Posterior vena cava (tissue), 2 donors: ENCODE results near the gene ARPC1B. TPM values are rescaled to one million over a fixed set of nuclear protein-coding genes. Genes with fewer than 3 reads are reported as not detected.
A peak's percentile ranks its signal among the peaks of the same experiment; 100 is the strongest.
"Not testable (repeated sequence)": the region's sequence is repeated elsewhere in the genome, so short reads cannot be mapped to it uniquely, and the experiment has no call there.

Source experiments
- DNase-seq: peaks from one replicate; pipeline ENCODE4 v3.0.0-alpha.2; 2020; ENCODE audit warnings: low spot score
- intact Hi-C, 2 donors: fragments of 100-400 bp; cut with DNase I; formaldehyde crosslinking; loops; one replicate each; pipeline versions ENCODE4 v1.14.1 to v1.14.2; 2022 to 2023
- total RNA-seq, 2 donors: library from RNA; stranded (reverse); fragmentation: NEBNext Ultra II Directional; extraction: Animal tissue kit (Norgen Biotek cat#: 25700); gene quantifications; one replicate each; pipeline ENCODE4 v1.2.1, GENCODE V29; 2021
- donor health status: DM: yes; HTN: yes; CAD: no.
- donor health status: DM: yes; HTN: yes; CAD: no.

ARPC1B gene
- total RNA-seq, 2 donors from 2014 or later = 102 to 144 TPM

DNA sequence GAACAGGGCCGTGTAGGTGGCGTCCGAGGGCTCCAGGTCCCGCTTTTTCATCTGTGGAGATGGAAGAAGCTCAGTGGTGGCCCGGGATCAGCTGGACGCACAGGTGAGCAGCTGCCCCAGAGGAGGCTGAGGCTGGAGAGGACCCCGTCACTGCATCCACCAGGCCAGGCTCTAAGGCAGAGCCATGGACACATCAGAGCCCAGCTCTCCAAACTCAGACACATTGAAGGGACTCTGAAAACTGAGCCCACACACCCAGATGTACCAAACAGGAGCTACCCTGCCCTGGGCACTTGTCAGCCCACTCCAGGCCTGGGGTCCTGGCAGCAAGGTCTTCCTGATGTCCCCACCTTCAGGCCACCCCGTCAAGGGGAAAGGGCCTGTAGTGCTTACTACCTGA, 55.2 kb downstream of the ARPC1B start:
- DNase-seq = no peak
- intact Hi-C loops = loop anchor here in 1 of 2 donors (10.0 kb wide), 1 partner anchor 1955 kb away; no protein-coding TSS in a partner anchor

- intact Hi-C loops, DNase-seq: not testable (repeated sequence)
Observed at GRCh38 chr7:99431756-99432540, 57.4 kb downstream of the ARPC1B start.

- DNase-seq = no peak
- intact Hi-C loops = no loop called here
Observed at GRCh38 chr7:99433158-99433557, 58.6 kb downstream of the ARPC1B start.

- no peak for DNase-seq
- intact Hi-C loops = no loop called here
Observed at GRCh38 chr7:99437946-99438572, 63.5 kb downstream of the ARPC1B start.

DNA sequence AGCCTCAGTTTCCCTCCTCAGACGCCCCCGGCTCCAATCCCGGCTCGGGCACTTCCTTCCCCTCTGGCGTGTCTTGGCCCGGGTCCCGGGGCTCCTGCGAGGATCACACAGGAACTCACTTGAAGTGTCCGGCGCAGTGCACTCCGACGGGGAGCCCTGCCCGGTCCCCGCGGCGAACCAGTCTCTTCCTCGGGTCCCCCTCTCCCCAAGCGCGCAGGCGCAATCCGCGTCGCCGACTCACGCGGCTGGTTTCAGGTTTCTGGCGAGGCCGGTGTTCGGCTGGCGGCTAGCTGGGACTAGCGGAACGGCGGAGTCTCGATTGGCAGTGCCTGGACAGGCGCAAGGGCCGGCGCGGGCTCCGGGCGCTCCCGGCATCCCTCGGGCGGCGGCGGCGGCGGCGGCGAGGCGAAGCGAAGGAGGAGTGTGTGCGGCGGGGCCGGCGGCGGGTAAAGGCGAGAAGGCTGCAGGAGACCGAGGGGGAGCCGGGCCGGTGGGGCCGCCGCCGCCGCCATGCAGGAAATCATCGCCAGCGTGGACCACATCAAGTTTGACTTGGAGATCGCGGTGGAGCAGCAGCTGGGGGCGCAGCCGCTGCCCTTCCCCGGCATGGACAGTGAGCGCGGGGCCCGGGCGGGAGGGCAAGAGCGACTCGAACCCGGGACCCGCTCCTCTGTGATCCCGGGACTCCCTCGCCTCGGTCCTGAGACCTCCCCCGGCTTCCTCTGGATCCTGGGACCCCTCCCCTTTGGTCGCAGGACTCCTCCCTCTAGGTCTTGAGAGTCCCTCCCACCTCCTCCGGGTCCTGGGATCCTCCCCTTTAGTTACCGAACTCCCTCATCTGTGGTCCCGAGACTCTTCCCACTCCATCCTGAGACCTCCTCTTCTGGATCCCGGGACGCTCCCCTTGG, 64.3 kb downstream of the ARPC1B start, which contains the start of the genes CPSF4 and PTCD1:
TSS of gene CPSF4 (plus strand) at position 371 of the 908 bp plus-strand sequence. CDS start at position 511, 140 bp downstream.
TSS of gene PTCD1 (minus strand) at position 226 of the 908 bp plus-strand sequence. CDS start 3,556 bp downstream, outside the sequence.
- intact Hi-C loops = no loop called here
- DNase-seq = peak; percentile 99

DNA sequence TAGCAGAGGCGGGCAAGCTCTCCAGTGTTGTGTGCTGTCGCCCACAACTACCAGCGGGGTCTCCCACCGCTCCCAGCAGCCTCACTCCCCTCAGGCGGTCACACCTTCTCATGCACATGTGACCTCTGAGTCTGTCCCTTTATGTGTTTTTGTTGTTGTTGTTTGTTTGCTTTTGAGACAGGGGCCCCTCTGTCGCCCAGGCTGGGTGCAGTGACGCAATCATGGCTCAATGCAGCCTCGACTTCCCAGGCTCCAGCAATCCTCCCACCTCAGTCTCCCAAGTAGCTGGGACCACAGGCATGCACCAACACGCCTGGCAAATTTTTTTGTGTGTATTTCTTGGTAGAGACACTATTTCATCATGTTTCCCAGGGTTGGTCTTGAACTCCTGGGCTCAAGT, 65.7 kb downstream of the ARPC1B start:
- DNase-seq = no peak
- intact Hi-C loops = no loop called here

Other genes starting within 250 kb of the ARPC1B start
- 10 to 100 TPM; 25.0 to 27.2 TPM for gene SMURF1, start 230.6 kb upstream of the ARPC1B start, total RNA-seq
- not detected for gene KPNA7, start 166.6 kb upstream of the ARPC1B start, total RNA-seq
- gene MYH16, start 101.9 kb upstream of the ARPC1B start, total RNA-seq = not detected
- 10 to 100 TPM; 74.4 to 85.5 TPM for gene ARPC1A, start 48.8 kb upstream of the ARPC1B start, total RNA-seq
- gene PDAP1, start 33.9 kb downstream of the ARPC1B start, total RNA-seq = 10 to 100 TPM; 84.1 to 95.6 TPM
- gene BUD31, start 34.2 kb downstream of the ARPC1B start, total RNA-seq = 10 to 100 TPM; 48.2 to 57.1 TPM
- 1 to 10 TPM; 3.1 to 5.6 TPM for gene PTCD1, start 64.1 kb downstream of the ARPC1B start, total RNA-seq
- 10 to 100 TPM; 22.9 to 25.7 TPM for gene CPSF4, start 64.2 kb downstream of the ARPC1B start, total RNA-seq
- gene ATP5MF, start 91.4 kb downstream of the ARPC1B start, total RNA-seq = 100 to 1,000 TPM; 143 to 200 TPM
- 1 to 10 TPM; 8.0 to 9.8 TPM for gene ZNF789, start 98.2 kb downstream of the ARPC1B start, total RNA-seq
- gene ZNF394, start 125.6 kb downstream of the ARPC1B start, total RNA-seq = 10 to 100 TPM; 17.5 to 20.0 TPM
- gene ZKSCAN5, start 129.9 kb downstream of the ARPC1B start, total RNA-seq = 1 to 10 TPM; 5.9 to 7.0 TPM
- gene FAM200A, start 177.4 kb downstream of the ARPC1B start, total RNA-seq = 1 to 10 TPM; 3.2 to 5.4 TPM
- 10 to 100 TPM; 55.2 to 75.5 TPM for gene ZNF655, start 183.9 kb downstream of the ARPC1B start, total RNA-seq
- gene TMEM225B, start 223.5 kb downstream of the ARPC1B start, total RNA-seq = 1 to 10 TPM in 1 of 2 donors, under 1 TPM in 1; 0.57 to 2.0 TPM
- 10 to 100 TPM; 10.9 to 12.4 TPM for gene ZSCAN25, start 242.2 kb downstream of the ARPC1B start, total RNA-seq